ENCODE data around the gene COPG1.

- TF ChIP-seq CTCF (IDR thresholded peaks at IDR 0.05 in 8 of 11, conservative IDR thresholded peaks at IDR 0.05 in 3 of 11) (no peak), POLR2A (IDR thresholded peaks at IDR 0.05) (no peak), POLR2AphosphoS5 (IDR thresholded peaks at IDR 0.05) (peak in 1 of 3 donors; percentile 54)
Measured at GRCh38 chr3:129238945-129239705, 10.3 kb upstream of the COPG1 start.
